Fibroblast of lung (primary cell): ENCODE measurements around the gene MORN1.

Experiments used
- EZH2 ChIP-seq: IDR thresholded peaks from 2 replicates; pipeline ENCODE4 v1.5.1; 2012; ENCODE audit warnings: low read length, control low read depth, mild to moderate bottlenecking; ENCODE audit errors: missing control alignments
- TF ChIP-seq, protein P1 (sequence below), 2 donors: IDR thresholded peaks in 1 of 2; conservative IDR thresholded peaks in 1 of 2; 1 replicate in 1 of 2; 2 replicates in 1 of 2; pipeline ENCODE4 v1.5.1; 2011 to 2012; ENCODE audit warnings: low read length in 2 of 2, control low read depth in 1 of 2, inconsistent platforms in 1 of 2, low read depth in 1 of 2, mild to moderate bottlenecking in 1 of 2

DNA sequence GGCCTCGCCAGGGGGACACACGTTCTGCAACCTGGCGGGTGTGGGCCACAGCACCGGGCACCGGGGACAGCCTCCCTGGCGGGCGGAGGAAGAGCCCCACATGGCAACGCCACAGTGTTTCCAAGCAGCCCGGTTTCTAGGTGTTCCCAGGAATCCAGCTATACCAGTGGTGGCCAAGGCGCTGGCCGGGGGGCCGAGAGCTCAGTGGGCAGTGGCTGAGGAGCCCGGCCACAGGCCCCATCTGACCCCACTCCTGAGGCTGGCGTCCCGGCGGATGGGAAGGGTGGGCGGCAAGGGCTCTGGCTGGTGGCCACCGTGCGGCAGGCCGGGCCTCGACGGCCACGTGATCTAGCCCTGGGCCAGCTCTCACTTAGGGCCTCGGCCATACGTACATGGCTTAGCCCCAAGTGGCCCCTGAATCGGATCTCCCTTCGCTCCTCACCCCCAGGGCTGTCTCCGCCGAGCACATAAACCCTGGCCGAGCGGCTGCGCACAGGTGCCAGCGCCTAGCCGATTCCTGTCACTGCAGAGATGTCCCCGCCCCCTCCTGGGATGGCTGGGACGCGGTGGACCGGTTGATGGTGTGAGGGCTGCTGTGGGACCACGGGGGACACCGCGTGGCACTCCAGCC, 68.7 kb downstream of the MORN1 start:
- TF ChIP-seq, protein P1, sequence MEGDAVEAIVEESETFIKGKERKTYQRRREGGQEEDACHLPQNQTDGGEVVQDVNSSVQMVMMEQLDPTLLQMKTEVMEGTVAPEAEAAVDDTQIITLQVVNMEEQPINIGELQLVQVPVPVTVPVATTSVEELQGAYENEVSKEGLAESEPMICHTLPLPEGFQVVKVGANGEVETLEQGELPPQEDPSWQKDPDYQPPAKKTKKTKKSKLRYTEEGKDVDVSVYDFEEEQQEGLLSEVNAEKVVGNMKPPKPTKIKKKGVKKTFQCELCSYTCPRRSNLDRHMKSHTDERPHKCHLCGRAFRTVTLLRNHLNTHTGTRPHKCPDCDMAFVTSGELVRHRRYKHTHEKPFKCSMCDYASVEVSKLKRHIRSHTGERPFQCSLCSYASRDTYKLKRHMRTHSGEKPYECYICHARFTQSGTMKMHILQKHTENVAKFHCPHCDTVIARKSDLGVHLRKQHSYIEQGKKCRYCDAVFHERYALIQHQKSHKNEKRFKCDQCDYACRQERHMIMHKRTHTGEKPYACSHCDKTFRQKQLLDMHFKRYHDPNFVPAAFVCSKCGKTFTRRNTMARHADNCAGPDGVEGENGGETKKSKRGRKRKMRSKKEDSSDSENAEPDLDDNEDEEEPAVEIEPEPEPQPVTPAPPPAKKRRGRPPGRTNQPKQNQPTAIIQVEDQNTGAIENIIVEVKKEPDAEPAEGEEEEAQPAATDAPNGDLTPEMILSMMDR (conservative IDR thresholded peaks at IDR 0.05 in 1 of 2, IDR thresholded peaks at IDR 0.05 in 1 of 2; ENCODE audit: low read depth in 1 of 2, low read length in 2 of 2): no peak
- no peak for TF ChIP-seq EZH2
